Measurements from ENCODE around the gene DRC3.
A peak's percentile ranks its signal among the peaks of the same experiment; 100 is the strongest.

Gene DRC3

DNA sequence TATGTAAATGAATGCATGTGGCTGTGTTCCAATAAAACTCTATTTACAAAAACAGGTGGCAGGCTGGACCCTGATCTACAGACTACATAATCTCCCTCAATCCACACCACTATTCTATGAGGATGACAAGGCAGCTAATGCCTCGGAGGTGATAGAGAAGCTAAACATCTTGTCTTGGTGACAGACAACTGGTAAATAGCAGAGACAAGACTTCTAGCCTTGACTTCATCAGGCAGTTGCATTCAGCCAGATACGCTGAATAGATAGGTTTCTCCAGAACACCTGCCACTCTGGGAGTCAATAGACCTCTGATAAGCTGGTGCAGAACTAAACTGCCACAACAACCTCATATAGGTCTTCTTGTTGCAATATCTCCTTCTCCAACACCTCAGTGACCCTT lies 63.0 kb downstream of the DRC3 start:
- TF ChIP-seq, protein P1, sequence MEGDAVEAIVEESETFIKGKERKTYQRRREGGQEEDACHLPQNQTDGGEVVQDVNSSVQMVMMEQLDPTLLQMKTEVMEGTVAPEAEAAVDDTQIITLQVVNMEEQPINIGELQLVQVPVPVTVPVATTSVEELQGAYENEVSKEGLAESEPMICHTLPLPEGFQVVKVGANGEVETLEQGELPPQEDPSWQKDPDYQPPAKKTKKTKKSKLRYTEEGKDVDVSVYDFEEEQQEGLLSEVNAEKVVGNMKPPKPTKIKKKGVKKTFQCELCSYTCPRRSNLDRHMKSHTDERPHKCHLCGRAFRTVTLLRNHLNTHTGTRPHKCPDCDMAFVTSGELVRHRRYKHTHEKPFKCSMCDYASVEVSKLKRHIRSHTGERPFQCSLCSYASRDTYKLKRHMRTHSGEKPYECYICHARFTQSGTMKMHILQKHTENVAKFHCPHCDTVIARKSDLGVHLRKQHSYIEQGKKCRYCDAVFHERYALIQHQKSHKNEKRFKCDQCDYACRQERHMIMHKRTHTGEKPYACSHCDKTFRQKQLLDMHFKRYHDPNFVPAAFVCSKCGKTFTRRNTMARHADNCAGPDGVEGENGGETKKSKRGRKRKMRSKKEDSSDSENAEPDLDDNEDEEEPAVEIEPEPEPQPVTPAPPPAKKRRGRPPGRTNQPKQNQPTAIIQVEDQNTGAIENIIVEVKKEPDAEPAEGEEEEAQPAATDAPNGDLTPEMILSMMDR (IDR thresholded peaks at IDR 0.05): no peak
- Histone ChIP-seq H3K27ac (no peak overlapping the region), H3K4me3 (no peak overlapping the region)
- no peak for DNase-seq (ENCODE audit: low spot score)

DNA sequence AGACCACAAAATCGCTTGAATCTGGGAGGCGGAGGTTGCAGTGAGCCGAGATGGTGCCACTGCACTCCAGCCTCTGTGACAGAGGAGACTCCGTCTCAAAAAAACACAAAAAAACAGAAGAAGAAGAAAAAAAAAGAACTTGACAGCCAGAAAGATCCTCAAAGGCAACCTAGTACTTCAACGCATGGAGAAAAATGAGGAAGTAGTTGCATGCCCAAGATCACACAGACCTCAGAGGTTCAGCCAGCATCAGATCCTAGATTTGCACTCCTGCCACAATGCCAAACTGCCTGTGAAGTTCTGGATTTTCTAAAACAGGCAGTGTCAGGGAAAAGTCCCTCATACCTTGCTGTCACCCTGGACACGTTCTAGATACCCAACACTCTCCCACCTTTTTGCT lies 64.8 kb downstream of the DRC3 start:
- TF ChIP-seq, protein P1 (IDR thresholded peaks at IDR 0.05): no peak
- Histone ChIP-seq H3K27ac (no peak overlapping the region), H3K4me3 (peak overlapping the region; percentile 95)
- no peak for DNase-seq (ENCODE audit: low spot score)

DNA sequence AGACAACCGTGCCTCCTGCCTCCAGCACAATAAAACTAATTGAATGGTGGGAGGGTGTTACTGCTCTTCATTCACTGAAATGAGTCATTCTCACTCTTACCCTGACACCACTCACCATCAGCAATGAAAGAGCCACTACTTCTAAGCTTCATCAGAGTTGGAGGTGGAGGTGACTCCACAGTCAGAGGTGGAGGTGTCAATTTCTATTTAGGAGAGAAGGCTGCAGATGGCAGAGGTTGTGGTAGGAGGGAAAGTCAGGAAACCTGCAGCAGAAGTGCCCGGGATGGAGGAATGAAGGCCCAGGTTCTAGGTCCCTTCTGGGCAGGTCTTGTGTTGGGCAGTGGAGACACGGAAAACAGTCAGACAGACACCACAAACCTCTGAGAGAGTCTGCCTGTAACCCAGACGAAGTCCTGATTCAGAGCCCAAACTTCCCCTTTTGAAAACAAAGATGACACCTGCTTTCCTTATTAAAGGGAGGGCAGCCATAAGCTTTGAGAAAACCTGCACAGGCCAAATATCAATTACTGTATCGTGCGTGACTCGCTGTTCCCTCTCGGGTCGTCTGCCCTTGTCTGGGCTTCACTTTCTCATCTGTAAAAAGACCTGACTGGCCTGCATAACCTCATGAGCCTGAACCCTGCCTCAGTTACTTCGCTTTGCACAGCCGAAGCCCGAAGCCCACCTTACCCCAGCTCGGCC lies 65.6 kb downstream of the DRC3 start:
- TF ChIP-seq, protein P1 (IDR thresholded peaks at IDR 0.05): no peak
- DNase-seq (ENCODE audit: low spot score): no peak
- peak overlapping the region; percentile 95 for H3K4me3 ChIP-seq

DNA sequence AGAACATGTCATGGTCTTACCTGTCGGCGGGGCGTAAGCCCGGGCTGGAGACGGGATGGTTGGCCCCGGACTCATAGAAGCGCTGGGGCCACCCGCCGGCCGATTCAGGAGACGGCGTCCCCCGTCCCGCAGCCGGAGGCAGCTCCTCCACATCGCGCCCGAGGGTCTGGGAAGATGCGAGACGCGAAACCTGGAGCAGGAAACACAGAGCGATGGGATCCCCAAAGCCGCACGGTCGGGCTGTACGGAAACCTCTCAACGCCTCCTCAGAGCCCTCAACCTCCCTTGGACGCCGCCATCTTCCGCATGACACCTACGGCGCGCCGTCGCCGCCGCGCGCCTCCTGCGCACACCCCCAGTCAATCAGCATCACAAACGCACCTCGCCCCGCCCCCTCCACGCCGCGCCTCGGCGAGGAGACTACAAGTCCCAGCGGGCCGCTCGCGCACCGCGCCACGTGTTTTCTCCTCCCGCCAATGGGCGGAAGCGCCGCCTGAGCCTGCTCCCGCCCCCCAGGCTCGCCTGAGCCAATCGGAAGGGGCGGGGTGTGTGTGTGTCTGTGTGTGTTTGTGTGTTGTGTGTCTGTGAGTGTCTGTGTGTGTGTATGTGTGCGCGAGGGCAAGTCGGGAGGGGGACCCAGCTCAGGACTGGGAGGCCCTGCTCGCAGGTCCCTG lies 66.3 kb downstream of the DRC3 start, which contains the start of the genes ATPAF2 and GID4:
TSS of gene ATPAF2 (minus strand) at position 308 of the 674 bp plus-strand sequence. CDS start at position 153, 155 bp downstream.
TSS of gene GID4 (plus strand) at position 548 of the 674 bp plus-strand sequence. CDS start at position 605, 57 bp downstream.
- DNase-seq (ENCODE audit: low spot score): peak; percentile 99
- TF ChIP-seq, protein P1 (IDR thresholded peaks at IDR 0.05): no peak
- Histone ChIP-seq H3K27ac (peak within 1 kb of the TSS; percentile 68 to 90), H3K4me3 (peak within 1 kb of the TSS; percentile 95)

More for the DNA sequence above, 65.6 kb downstream of the DRC3 start:
- peak overlapping the region; percentile 60 to 90 for H3K27ac ChIP-seq

DNA sequence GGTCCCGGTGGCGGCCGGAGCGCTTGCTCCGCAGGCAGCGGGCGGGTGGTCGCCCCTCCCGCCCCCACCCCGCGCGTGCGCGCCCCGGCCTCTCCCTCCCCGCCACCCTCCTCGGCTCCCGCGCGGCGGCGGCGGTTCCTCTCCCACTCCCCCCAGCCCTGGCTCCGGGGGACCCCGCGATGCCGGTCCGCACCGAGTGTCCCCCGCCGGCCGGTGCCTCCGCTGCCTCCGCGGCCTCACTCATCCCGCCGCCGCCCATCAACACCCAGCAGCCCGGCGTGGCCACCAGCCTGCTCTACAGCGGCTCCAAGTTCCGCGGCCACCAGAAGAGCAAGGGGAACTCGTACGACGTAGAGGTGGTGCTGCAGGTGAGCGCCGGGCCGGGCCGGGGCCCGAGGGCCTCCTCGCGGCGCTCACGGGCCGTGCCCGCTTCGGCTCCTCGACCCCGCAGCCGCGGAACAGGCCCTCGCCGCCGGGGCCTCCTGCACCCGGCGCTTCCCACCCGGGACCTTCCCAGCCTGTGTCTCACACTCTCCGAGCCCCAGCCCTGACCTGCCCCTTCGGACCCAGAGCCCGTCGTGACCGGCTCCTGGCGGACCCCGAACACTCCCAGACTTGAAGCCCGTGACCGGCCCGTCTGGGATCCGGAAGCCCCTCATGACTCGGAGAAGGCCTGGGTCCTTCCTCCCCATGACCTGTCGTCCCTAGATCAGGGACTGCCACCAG lies 67.0 kb downstream of the DRC3 start:
- Histone ChIP-seq H3K27ac (peak overlapping the region; percentile 68 to 90), H3K4me3 (peak overlapping the region; percentile 95)
- no peak for DNase-seq (ENCODE audit: low spot score)
- TF ChIP-seq, protein P1 (IDR thresholded peaks at IDR 0.05): no peak

DNA sequence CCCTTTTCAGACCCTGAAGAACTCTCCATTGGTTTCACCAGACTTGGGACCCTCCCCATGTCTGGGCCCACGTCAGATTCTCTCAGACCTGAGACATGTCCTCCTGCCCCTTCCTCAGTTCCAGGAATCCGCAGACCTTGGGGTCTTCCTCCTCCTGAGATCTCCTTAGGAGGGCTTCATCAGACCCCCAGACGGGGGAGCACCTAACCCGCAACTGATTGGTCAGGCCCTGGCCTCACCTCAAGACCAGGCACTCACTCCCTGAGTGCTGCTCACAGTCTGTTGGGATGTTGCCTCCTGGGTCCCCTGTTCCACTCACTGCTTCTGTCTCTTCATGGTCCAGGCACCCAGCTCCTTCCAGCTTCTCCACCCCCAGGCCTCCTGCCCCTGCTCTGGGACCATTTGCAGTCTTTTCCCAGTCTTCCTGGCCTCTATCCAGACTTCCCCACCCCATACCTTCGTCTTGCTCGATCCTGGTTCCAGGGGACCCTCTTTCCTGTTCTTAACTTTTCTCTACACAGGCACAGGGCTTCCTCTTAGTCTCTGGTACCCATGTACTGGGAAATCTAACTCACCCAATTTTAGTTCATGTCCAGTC lies 67.7 kb downstream of the DRC3 start:
- TF ChIP-seq, protein P1 (IDR thresholded peaks at IDR 0.05): no peak
- no peak overlapping the region for H3K27ac ChIP-seq
- DNase-seq (ENCODE audit: low spot score): no peak

More for the DNA sequence above, 67.7 kb downstream of the DRC3 start:
- H3K4me3 ChIP-seq: peak overlapping the region; percentile 95

All from coronary artery (tissue), 2 donors.